K562 (cell line): ENCODE results near the gene HIVEP3. TPM values are rescaled to one million over a fixed set of nuclear protein-coding genes. Genes with fewer than 3 reads are reported as not detected.

Experiments
- ATAC-seq: fragments of 200-7000 bp; cut with Tn5 transposase; 3 replicates; pipeline ENCODE4 v1.9.1; 2020; ENCODE audit warnings: moderate library complexity
- BruUV-seq: library from RNA; stranded (reverse); fragments of 400-500 nt; replicated peaks from 2 replicates; lab custom pipeline; 2021; lab: Mats Ljungman, UMichigan
- CTCF ChIA-PET: fragments of 300-600 bp; formaldehyde crosslinking; extraction: SDS; loops from one replicate; lab custom pipeline; 2021; ENCODE audit warnings: low intra/inter-chr PET ratio; lab: Yijun Ruan, JAX
- POLR2A ChIA-PET: fragments of 300-600, 350-650 bp; sonication (Branson Sonifier 250); formaldehyde crosslinking; extraction: SDS; loops from one replicate; lab custom pipeline; 2021; ENCODE audit warnings: antibody characterized with exemption, inconsistent platforms; lab: Yijun Ruan, JAX
- DNase-seq, 4 experiments: peaks; one replicate each; pipeline versions ENCODE4 v3.0.0 to v3.0.0-alpha.2; 2011 to 2018; ENCODE audit warnings: low spot score in 3 of 4, mixed read lengths in 3 of 4; ENCODE audit errors: extremely low read depth in 1 of 4
- FAIRE-seq: peaks from 2 replicates; lab custom pipeline; 2011; peaks lifted over from hg19 to GRCh38; lab: Jason Lieb, UNC
- H2AFZ ChIP-seq: 2 replicates; pipeline ENCODE4 v1.6.0; 2011; ENCODE audit warnings: low read depth, low read length, control low read depth, inconsistent platforms
- H3K27ac ChIP-seq: fragments of 200-600 bp; 3 replicates; pipeline ENCODE4 v1.8.0; 2011; ENCODE audit warnings: low read depth, mild to moderate bottlenecking, control low read depth, inconsistent platforms, low read length, moderate library complexity, mixed read lengths; ENCODE audit errors: extremely low read depth
- H3K27me3 ChIP-seq, 2 experiments: fragments of 300-600 bp in 1 of 2; 2 replicates in 1 of 2; 3 replicates in 1 of 2; pipeline versions ENCODE4 v1.6.0 to v1.8.0; 2011; ENCODE audit warnings: inconsistent platforms in 2 of 2, low read length in 2 of 2, mild to moderate bottlenecking in 1 of 2, mixed read lengths in 1 of 2, moderate library complexity in 1 of 2; ENCODE audit not compliant: control insufficient read depth in 2 of 2, insufficient read depth in 2 of 2
- H3K36me3 ChIP-seq: fragments of 300-600 bp; 3 replicates; pipeline ENCODE4 v1.8.0; 2011; ENCODE audit warnings: mild to moderate bottlenecking, low read length, inconsistent platforms; ENCODE audit not compliant: control insufficient read depth, insufficient read depth
- H3K4me1 ChIP-seq, 2 experiments: fragments of 200-600 bp in 1 of 2; replicated peaks in 1 of 2; 2 replicates in 1 of 2; 3 replicates in 1 of 2; pipeline versions ENCODE4 v1.5.1 to v1.8.0; 2011; ENCODE audit warnings: inconsistent platforms in 2 of 2, low read length in 2 of 2, mild to moderate bottlenecking in 1 of 2, mixed read lengths in 1 of 2, moderate library complexity in 1 of 2; ENCODE audit not compliant: control insufficient read depth in 2 of 2, insufficient read depth in 2 of 2
- H3K4me2 ChIP-seq: 2 replicates; pipeline ENCODE4 v1.6.1; 2011; ENCODE audit warnings: low read length, control low read depth, inconsistent platforms, mixed read lengths; ENCODE audit not compliant: insufficient read depth
- H3K4me3 ChIP-seq: fragments of 200-600 bp; sonication (generic), shearing (Covaris generic); 2 replicates; pipeline ENCODE4 v1.5.1; 2016; ENCODE audit warnings: control low read depth, inconsistent platforms
- H3K79me2 ChIP-seq: fragments of 200-600 bp; 3 replicates; pipeline ENCODE4 v1.8.0; 2011; ENCODE audit warnings: low read length, inconsistent platforms; ENCODE audit not compliant: control insufficient read depth, insufficient read depth
- H3K9ac ChIP-seq, 2 experiments: 2 replicates each; pipeline versions ENCODE4 v1.6.0 to v1.6.1; 2011; ENCODE audit warnings: low read depth in 2 of 2, low read length in 2 of 2, control low read depth in 1 of 2, inconsistent platforms in 1 of 2, mild to moderate bottlenecking in 1 of 2, mixed read lengths in 1 of 2; ENCODE audit not compliant: insufficient read depth in 1 of 2
- H3K9me1 ChIP-seq: one replicate; pipeline ENCODE4 v1.6.0; 2011; ENCODE audit warnings: inconsistent platforms, mild to moderate bottlenecking, low read length, moderate library complexity; ENCODE audit not compliant: control insufficient read depth, insufficient read depth
- H3K9me3 ChIP-seq: replicated peaks from 2 replicates; pipeline ENCODE4 v1.5.1; 2011; ENCODE audit warnings: low read depth, low read length, inconsistent platforms; ENCODE audit not compliant: control insufficient read depth, insufficient read depth
- H4K20me1 ChIP-seq: replicated peaks from 2 replicates; pipeline ENCODE4 v1.6.1; 2011; ENCODE audit warnings: low read length, inconsistent platforms, mixed read lengths; ENCODE audit not compliant: control insufficient read depth, insufficient read depth
- FOXK2 ChIP-seq, 2 experiments: fragments of 450-650 bp; IDR thresholded peaks in 1 of 2; conservative IDR thresholded peaks in 1 of 2; 2 replicates each; pipeline ENCODE4 v1.6.1; 2016; ENCODE audit warnings: low read depth in 2 of 2, mild to moderate bottlenecking in 1 of 2
- JUND ChIP-seq, 2 experiments: IDR thresholded peaks; 2 replicates in 1 of 2; 3 replicates in 1 of 2; pipeline ENCODE4 v1.6.1; 2011; ENCODE audit warnings: borderline replicate concordance in 2 of 2, low read depth in 2 of 2, low read length in 2 of 2, improper control_type of control experiment in 1 of 2, missing biosample characterization in 1 of 2, missing genetic modification characterization in 1 of 2, missing genetic modification reagents in 1 of 2
- KLF10 ChIP-seq: fragments of 250-450 bp; sonication (Bioruptor Pico); IDR thresholded peaks from 2 replicates; pipeline ENCODE4 v1.6.1; 2021; ENCODE audit warnings: matching md5 sums
- KLF6 ChIP-seq: fragments of 250-450 bp; sonication (Bioruptor Pico); IDR thresholded peaks from 2 replicates; pipeline ENCODE4 v1.4.0; 2020; ENCODE audit warnings: mild to moderate bottlenecking, moderate library complexity, borderline replicate concordance
- MIER1 ChIP-seq: fragments of 450-650 bp; IDR thresholded peaks from 2 replicates; pipeline ENCODE4 v1.6.1; 2016; ENCODE audit warnings: antibody characterized with exemption, mild to moderate bottlenecking, low read depth
- SIX5 ChIP-seq, 2 experiments: IDR thresholded peaks; 2 replicates each; pipeline ENCODE4 v1.6.1; 2011; ENCODE audit warnings: low read length in 2 of 2, borderline replicate concordance in 1 of 2, low read depth in 1 of 2, mild to moderate bottlenecking in 1 of 2, moderate library complexity in 1 of 2; ENCODE audit not compliant: insufficient read depth in 1 of 2
- SNIP1 ChIP-seq: fragments of 450-650 bp; IDR thresholded peaks from 2 replicates; pipeline ENCODE4 v1.7.1; 2017; ENCODE audit warnings: low read depth, mild to moderate bottlenecking
- SPI1 ChIP-seq: IDR thresholded peaks from 2 replicates; pipeline ENCODE4 v1.6.1; 2011; ENCODE audit warnings: low read depth, low read length, control low read depth, borderline replicate concordance
- TEAD4 ChIP-seq, 2 experiments: sonication (generic) in 1 of 2; formaldehyde crosslinking in 1 of 2; IDR thresholded peaks; 2 replicates each; pipeline versions ENCODE4 v1.6.1 to v1.8.0; 2012 to 2022; ENCODE audit warnings: borderline replicate concordance in 1 of 2, inconsistent platforms in 1 of 2, low read length in 1 of 2, mild to moderate bottlenecking in 1 of 2, missing genetic modification reagents in 1 of 2
- ZNF395 ChIP-seq: fragments of 200-800 bp; sonication (Bioruptor generic); IDR thresholded peaks from 2 replicates; pipeline ENCODE4 v1.6.1; 2017; ENCODE audit warnings: missing genetic modification characterization, missing compliant biosample characterization
- ZNF444 ChIP-seq: fragments of 250-450 bp; sonication (Bioruptor Pico); IDR thresholded peaks from 2 replicates; pipeline ENCODE4 v1.4.0; 2020; ENCODE audit warnings: mild to moderate bottlenecking, moderate library complexity
- WGBS: fragments of 100-300 bp; shearing (Covaris generic); methylation state at CpG from one replicate; pipeline ENCODE4 v1.1.6; 2016; ENCODE audit warnings: low coverage, mixed read lengths; ENCODE audit not compliant: insufficient coverage; ENCODE audit errors: missing lambda C conversion rate; 5-methylcytosine and 5-hydroxymethylcytosine counted together
- in situ Hi-C: fragments of 300-500 bp; cut with MboI; formaldehyde crosslinking; loops from 4 replicates; pipeline ENCODE4 v1.15.0; 2018; ENCODE audit warnings: inconsistent platforms, mixed read lengths
- intact Hi-C: fragments of 100-400 bp; cut with micrococcal nuclease; formaldehyde crosslinking; loops from 2 replicates; pipeline ENCODE4 v1.14.2; 2022
- polyA plus RNA-seq, 8 experiments: library from polyadenylated mRNA; depleted of rRNA in 4 of 8; stranded (reverse) in 5 of 8; unstranded in 3 of 8; fragments of >200 nt; fragmentation: Nextera tagmentation in 2 of 8; fragmentation: Illumina TruSeq in 1 of 8; extraction: Ambion mirVana in 2 of 8; extraction: Trizol in 1 of 8; gene quantifications; 2 replicates each; pipeline versions ENCODE4 v1.2.1 to v1.2.3, GENCODE V29; 2011 to 2014; ENCODE audit warnings: inconsistent platforms in 1 of 8, missing spikeins in 1 of 8
- total RNA-seq, 7 experiments: library from RNA; depleted of rRNA in 6 of 7; stranded (reverse); fragments of >200 nt in 6 of 7; fragmentation: Illumina TruSeq in 2 of 7; extraction: Trizol in 2 of 7; gene quantifications; 2 replicates each; pipeline versions ENCODE4 v1.2.1 to v1.2.3, GENCODE V29; 2011 to 2021; ENCODE audit warnings: low replicate concordance in 1 of 7

Gene HIVEP3
- total and polyA plus RNA-seq, 9 of the 15 experiments (the other 6 are each of a cell fraction or from before 2014, with no cell fraction given) = 0.09 to 0.58 (median 0.34) TPM; not detected in 1

GRCh38 chr1:41941381-41941780, 22.7 kb upstream of the HIVEP3 start (continued):
- TF ChIP-seq TEAD4 (IDR thresholded peaks at IDR 0.05; ENCODE audit: low read length) (no peak), TEAD4 (CRISPR knock-in tag; IDR thresholded peaks at IDR 0.05; ENCODE audit: borderline replicate concordance) (no peak), SNIP1 (no peak), KLF10 (no peak), JUND (IDR thresholded peaks at IDR 0.05; ENCODE audit: borderline replicate concordance, low read depth, low read length) (no peak), JUND (tag; IDR thresholded peaks at IDR 0.05; ENCODE audit: borderline replicate concordance, low read depth, low read length) (no peak)

DNA sequence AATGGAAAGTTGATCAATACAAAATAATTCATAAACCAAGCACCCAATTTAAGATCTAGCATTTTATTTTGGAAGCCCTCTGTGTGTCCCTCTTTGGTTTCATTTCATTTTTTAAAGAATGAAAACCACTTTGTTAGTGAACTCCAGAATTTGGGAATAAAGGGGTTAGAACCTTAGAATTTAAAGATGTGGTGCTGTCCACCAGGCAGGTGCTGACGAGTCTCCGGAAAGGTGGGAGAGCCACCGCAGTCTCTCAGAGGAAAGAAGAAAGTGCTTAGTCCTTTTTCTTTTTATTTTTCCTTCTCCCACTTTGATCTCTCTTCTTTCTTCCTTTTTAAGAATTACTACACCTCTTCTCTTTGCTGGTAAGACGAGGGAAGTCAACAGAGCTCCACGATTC, 20.5 kb upstream of the HIVEP3 start:
- no TSS peak for BruUV-seq
- no peak for ATAC-seq
- intact Hi-C loops = no loop called here
- no peaks in the 10 kb centered on the region for H4K20me1 ChIP-seq
- H3K36me3 ChIP-seq = no peaks in the 10 kb centered on the region
- 0 out of 5 replicates have a peak, but pooled peaks cover 0 to 2% of the 10 kb centered on the region in 2 experiments for H3K27me3 ChIP-seq
- no peak overlapping the region for H3K4me2 ChIP-seq
- DNase-seq = no peak
- H3K4me1 ChIP-seq = no peaks in the 10 kb centered on the region
- no peak overlapping the region for H2AFZ ChIP-seq
- in situ Hi-C loops = no loop called here
- no peak for FAIRE-seq
- H3K9ac ChIP-seq = no peak overlapping the region
- no peaks in the 10 kb centered on the region for H3K9me3 ChIP-seq
- ChIA-PET CTCF (no interaction called here), POLR2A (no interaction called here)
- no peaks in the 10 kb centered on the region for H3K9me1 ChIP-seq
- H3K4me3 ChIP-seq = no peak overlapping the region
- no peak overlapping the region for H3K27ac ChIP-seq
- H3K79me2 ChIP-seq = no peaks in the 10 kb centered on the region
- WGBS = 0% methylated on average over 5 of the region's 5 CpGs
- TF ChIP-seq KLF6 (CRISPR knock-in tag) = no peak
- no peak for TF ChIP-seq SIX5 (IDR thresholded peaks at IDR 0.05; ENCODE audit: borderline replicate concordance in 1 of 2, insufficient read depth in 1 of 2, low read depth in 1 of 2, low read length in 2 of 2)
- peak; percentile 85 for TF ChIP-seq MIER1
- TF ChIP-seq ZNF395 (CRISPR knock-in tag) = no peak
- no peak for TF ChIP-seq ZNF444 (CRISPR knock-in tag)
- no peak for TF ChIP-seq SPI1
- TF ChIP-seq FOXK2 (conservative IDR thresholded peaks at IDR 0.05 in 1 of 2, IDR thresholded peaks at IDR 0.05 in 1 of 2; ENCODE audit: low read depth in 2 of 2) = no peak
